ENCODE measurements around the gene EXOSC3.

DNA sequence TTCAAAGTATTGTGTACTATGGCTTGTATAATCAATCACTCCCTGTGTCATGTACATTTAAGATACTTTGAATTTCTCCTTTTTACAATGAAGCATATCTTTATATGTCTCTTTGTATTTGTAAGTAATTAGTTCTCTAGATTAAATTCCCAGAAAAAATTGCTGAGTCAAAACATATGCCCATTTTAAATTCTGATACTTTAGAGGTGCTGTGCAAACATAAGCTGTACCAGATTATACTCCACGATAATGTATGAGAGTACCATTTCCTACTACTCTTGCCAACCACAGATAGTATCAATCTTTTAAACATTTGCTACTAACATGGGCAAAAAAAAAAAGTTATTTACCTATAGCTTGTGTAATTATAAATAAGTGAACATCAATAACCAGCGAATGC lies 34.0 kb upstream of the EXOSC3 start:
- TF ChIP-seq POLR2A (IDR thresholded peaks at IDR 0.05) (no peak), CTCF (IDR thresholded peaks at IDR 0.05) (no peak)

Data from Peyer's patch (tissue), 4 donors.